AG10803 (cell line): ENCODE measurements around the gene DNAH10.
A peak's percentile ranks its signal among the peaks of the same experiment; 100 is the strongest.

Experiments used
- DNase-seq: peaks from one replicate; pipeline ENCODE4 v3.0.0; 2010; ENCODE audit warnings: low read depth
- H3K4me3 ChIP-seq: 2 replicates; pipeline ENCODE4 v1.5.1; 2011; ENCODE audit warnings: mild to moderate bottlenecking, low read length, control low read depth
- CTCF ChIP-seq: conservative IDR thresholded peaks from 2 replicates; pipeline ENCODE4 v1.5.1; 2011; ENCODE audit warnings: mild to moderate bottlenecking, low read length, control low read depth, inconsistent platforms

The DNAH10 gene

GRCh38 chr12:123849517-123849916 lies 87.4 kb downstream of the DNAH10 start:
- H3K4me3 ChIP-seq = no peak overlapping the region
- no peak for TF ChIP-seq CTCF
- DNase-seq = no peak

GRCh38 chr12:123850246-123851134 lies 88.4 kb downstream of the DNAH10 start:
- H3K4me3 ChIP-seq = no peak overlapping the region
- no peak for DNase-seq
- no peak for TF ChIP-seq CTCF

- no peak for DNase-seq
- no peak overlapping the region for H3K4me3 ChIP-seq
- TF ChIP-seq CTCF = no peak
Measured at GRCh38 chr12:123853396-123854070, 91.4 kb downstream of the DNAH10 start.

- no peak for DNase-seq
- H3K4me3 ChIP-seq = no peak overlapping the region
- no peak for TF ChIP-seq CTCF
Measured at GRCh38 chr12:123854232-123854631, 92.1 kb downstream of the DNAH10 start.

- H3K4me3 ChIP-seq = no peak overlapping the region
- no peak for DNase-seq
- peak; percentile 13; the same call in 1 of the 2 replicates for TF ChIP-seq CTCF
Measured at GRCh38 chr12:123854918-123855317, 92.8 kb downstream of the DNAH10 start.

- TF ChIP-seq CTCF = no peak
- DNase-seq = no peak
- H3K4me3 ChIP-seq = no peak overlapping the region
Measured at GRCh38 chr12:123856681-123857080, 94.6 kb downstream of the DNAH10 start.

GRCh38 chr12:123858176-123858575 lies 96.1 kb downstream of the DNAH10 start:
- H3K4me3 ChIP-seq = no peak overlapping the region
- no peak for TF ChIP-seq CTCF
- DNase-seq = no peak
